ENCODE data around the gene SCAMP2. TPM values are rescaled to one million over a fixed set of nuclear protein-coding genes. Genes with fewer than 3 reads are reported as not detected.

SCAMP2 gene
- total RNA-seq, 2 experiments from 2014 or later: 77.6 to 79.5 TPM

GRCh38 chr15:74837482-74838136 is 35.6 kb downstream of the SCAMP2 start:
- Mint-ChIP-seq H3K36me3 (peaks cover 21% of the 10 kb centered on the region), H3K4me1 (ENCODE audit: low read depth) (peaks cover 17% of the 10 kb centered on the region), H3K27me3 (no peaks in the 10 kb centered on the region), H3K27ac (no peak overlapping the region), H3K4me3 (no peak overlapping the region), H3K9me3 (no peaks in the 10 kb centered on the region)
- intact Hi-C loops (cut with micrococcal nuclease): no loop called here
- no peak for DNase-seq
- CTCF ChIA-PET: interaction anchor here (2.2 to 2.9 kb wide), 4 partner anchors 11 to 67 kb away, joined by 7 to 30 read pairs (median 13); partner anchors contain the start of gene CPLX3
- POLR2A ChIA-PET: no interaction called here

DNA sequence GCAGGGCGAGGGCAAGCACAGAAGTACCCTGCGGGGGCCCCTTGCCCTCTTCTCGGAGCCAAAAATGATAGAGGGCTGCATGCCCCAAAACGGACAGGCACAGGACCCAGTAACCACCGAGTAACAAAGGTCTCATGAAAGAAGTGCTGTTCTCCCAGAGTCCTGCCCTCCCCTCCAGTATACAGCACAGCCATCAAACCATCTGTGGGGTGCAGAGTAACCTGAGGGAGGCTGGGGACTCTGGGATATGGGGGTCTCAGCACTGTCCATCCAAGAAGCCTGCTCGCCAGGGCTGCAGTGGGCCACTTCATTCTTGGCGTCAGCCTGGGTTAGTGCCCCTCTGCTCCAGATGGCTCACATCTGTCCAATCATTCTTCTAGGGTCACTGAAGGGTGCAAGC is 36.3 kb downstream of the SCAMP2 start:
- POLR2A ChIA-PET: no interaction called here
- Mint-ChIP-seq H3K4me3 (no peak overlapping the region), H3K4me1 (ENCODE audit: low read depth) (peaks cover 10% of the 10 kb centered on the region), H3K9me3 (no peaks in the 10 kb centered on the region), H3K36me3 (peaks cover 19% of the 10 kb centered on the region), H3K27me3 (no peaks in the 10 kb centered on the region), H3K27ac (no peak overlapping the region)
- DNase-seq: no peak
- CTCF ChIA-PET: interaction anchor here (1.1 to 2.9 kb wide), 5 partner anchors 10 to 66 kb away, joined by 4 to 30 read pairs (median 11); partner anchors contain the start of gene CPLX3
- intact Hi-C loops (cut with micrococcal nuclease): no loop called here

DNA sequence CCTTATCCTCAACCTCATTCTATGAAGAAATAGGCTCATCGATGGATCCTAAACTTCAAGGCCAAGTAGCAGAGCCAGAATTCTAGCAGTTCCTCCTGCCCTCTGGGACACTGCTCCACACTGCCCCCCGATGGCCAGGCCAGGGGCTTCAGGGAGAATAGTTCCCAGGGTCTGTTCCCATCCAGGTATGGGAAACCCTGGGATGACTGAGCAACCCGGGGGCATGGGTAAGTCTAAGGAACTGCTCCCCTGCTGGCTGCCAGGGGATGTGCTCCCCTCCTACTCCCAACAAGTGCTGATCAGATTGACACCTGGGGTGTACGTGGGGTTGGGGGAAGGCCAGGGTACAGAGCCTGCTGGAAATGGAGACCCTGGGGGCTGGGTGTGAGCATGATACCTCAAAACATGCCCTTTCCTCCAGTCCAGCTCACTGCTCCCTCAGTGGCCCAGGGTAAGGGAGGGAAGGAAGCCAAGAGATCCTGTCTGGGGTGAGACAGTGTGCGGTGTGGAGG is 37.8 kb downstream of the SCAMP2 start:
- Mint-ChIP-seq H3K36me3 (peaks cover 10% of the 10 kb centered on the region), H3K4me3 (no peak overlapping the region), H3K9me3 (no peaks in the 10 kb centered on the region), H3K4me1 (ENCODE audit: low read depth) (no peaks in the 10 kb centered on the region), H3K27ac (no peak overlapping the region), H3K27me3 (no peaks in the 10 kb centered on the region)
- CTCF ChIA-PET: interaction anchor here (0.8 to 2.9 kb wide), 7 partner anchors 9 to 115 kb away, joined by 3 to 30 read pairs (median 4); partner anchors contain the start of gene CPLX3
- DNase-seq: peak; percentile 70
- intact Hi-C loops (cut with micrococcal nuclease): no loop called here
- POLR2A ChIA-PET: interaction anchor here (0.5 kb wide), 1 partner anchor 91 kb away, joined by 3 read pairs; no protein-coding TSS in a partner anchor

- ChIA-PET POLR2A (no interaction called here), CTCF (interaction anchor here (1.0 to 6.1 kb wide), 7 partner anchors 26 to 68 kb away, joined by 3 to 44 read pairs (median 3); no protein-coding TSS in a partner anchor)
- Mint-ChIP-seq H3K36me3 (peaks cover 5% of the 10 kb centered on the region), H3K4me1 (ENCODE audit: low read depth) (peaks cover 11% of the 10 kb centered on the region), H3K4me3 (no peak overlapping the region), H3K27me3 (peaks cover under 1% of the 10 kb centered on the region), H3K9me3 (no peaks in the 10 kb centered on the region), H3K27ac (no peak overlapping the region)
- intact Hi-C loops (cut with micrococcal nuclease): no loop called here
- no peak for DNase-seq
Observed at GRCh38 chr15:74833376-74834107, 39.6 kb downstream of the SCAMP2 start.

- POLR2A ChIA-PET: no interaction called here
- no peak for DNase-seq
- intact Hi-C loops (cut with micrococcal nuclease): no loop called here
- Mint-ChIP-seq H3K4me1 (ENCODE audit: low read depth) (peaks cover 11% of the 10 kb centered on the region), H3K27me3 (peaks cover 6% of the 10 kb centered on the region), H3K27ac (no peak overlapping the region), H3K9me3 (no peaks in the 10 kb centered on the region), H3K4me3 (no peak overlapping the region), H3K36me3 (peaks cover 5% of the 10 kb centered on the region)
- CTCF ChIA-PET: interaction anchor here (1.0 to 6.1 kb wide), 5 partner anchors 33 to 69 kb away, joined by 3 to 44 read pairs (median 5); no protein-coding TSS in a partner anchor
Observed at GRCh38 chr15:74832826-74833225, 40.3 kb downstream of the SCAMP2 start.

- intact Hi-C loops (cut with micrococcal nuclease): no loop called here
- ChIA-PET POLR2A (interaction anchor here (0.5 kb wide), 1 partner anchor 39 kb away, joined by 4 read pairs; no protein-coding TSS in a partner anchor), CTCF (interaction anchor here (0.6 to 6.1 kb wide), 4 partner anchors 11 to 69 kb away, joined by 3 to 44 read pairs (median 6); no protein-coding TSS in a partner anchor)
- no peak for DNase-seq
- Mint-ChIP-seq H3K27ac (no peak overlapping the region), H3K27me3 (peaks cover 13% of the 10 kb centered on the region), H3K9me3 (no peaks in the 10 kb centered on the region), H3K36me3 (peaks cover 2% of the 10 kb centered on the region), H3K4me3 (no peak overlapping the region), H3K4me1 (ENCODE audit: low read depth) (peaks cover 13% of the 10 kb centered on the region)
Observed at GRCh38 chr15:74831813-74832495, 41.2 kb downstream of the SCAMP2 start.

GRCh38 chr15:74830868-74831267 is 42.3 kb downstream of the SCAMP2 start:
- Mint-ChIP-seq H3K36me3 (peaks cover 2% of the 10 kb centered on the region), H3K4me1 (ENCODE audit: low read depth) (peaks cover 14% of the 10 kb centered on the region), H3K4me3 (no peak overlapping the region), H3K27me3 (peaks cover 17% of the 10 kb centered on the region), H3K9me3 (no peaks in the 10 kb centered on the region), H3K27ac (no peak overlapping the region)
- intact Hi-C loops (cut with micrococcal nuclease): no loop called here
- CTCF ChIA-PET: interaction anchor here (0.6 to 6.1 kb wide), 6 partner anchors 10 to 70 kb away, joined by 3 to 44 read pairs (median 3); no protein-coding TSS in a partner anchor
- POLR2A ChIA-PET: no interaction called here
- no peak for DNase-seq

- DNase-seq: no peak
- Mint-ChIP-seq H3K4me1 (ENCODE audit: low read depth) (peaks cover 14% of the 10 kb centered on the region), H3K27me3 (peaks cover 17% of the 10 kb centered on the region), H3K4me3 (no peak overlapping the region), H3K36me3 (no peaks in the 10 kb centered on the region), H3K27ac (no peak overlapping the region), H3K9me3 (no peaks in the 10 kb centered on the region)
- intact Hi-C loops (cut with micrococcal nuclease): no loop called here
- ChIA-PET CTCF (interaction anchor here (1.1 to 6.1 kb wide), 5 partner anchors 12 to 196 kb away, joined by 3 to 44 read pairs (median 7); partner anchors contain the start of gene ULK3), POLR2A (interaction anchor here (0.5 kb wide), 1 partner anchor 21 kb away, joined by 3 read pairs; no protein-coding TSS in a partner anchor)
Observed at GRCh38 chr15:74829991-74830390, 43.2 kb downstream of the SCAMP2 start.

DNA sequence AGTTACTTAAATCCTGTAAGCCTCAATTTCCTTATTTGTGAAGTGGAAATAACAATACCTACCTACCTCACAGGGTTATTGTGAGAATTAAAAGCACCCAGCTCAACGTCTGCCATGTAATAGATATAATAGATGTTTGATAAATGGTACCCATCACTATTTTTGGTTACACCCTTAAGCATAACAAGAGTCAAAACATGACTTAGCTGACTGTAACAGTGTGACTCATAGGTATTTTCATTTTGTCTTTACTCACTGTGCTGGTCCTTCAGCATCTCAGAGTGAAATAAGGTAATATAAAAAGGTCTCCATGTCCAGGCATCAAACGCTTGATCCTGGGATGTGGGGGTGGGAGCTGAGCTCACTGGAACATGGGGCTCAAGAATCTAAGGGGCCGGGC is 43.7 kb downstream of the SCAMP2 start:
- CTCF ChIA-PET: interaction anchor here (0.7 to 6.1 kb wide), 6 partner anchors 13 to 196 kb away, joined by 3 to 44 read pairs (median 7); partner anchors contain the start of gene ULK3
- no peaks in the 10 kb centered on the region for H3K36me3 Mint-ChIP-seq
- DNase-seq: no peak
- H3K27me3 Mint-ChIP-seq: peaks cover 17% of the 10 kb centered on the region
- POLR2A ChIA-PET: interaction anchor here (0.6 to 1.0 kb wide), 3 partner anchors 13 to 43 kb away, joined by 3 read pairs; partner anchors contain the start of gene ULK3
- H3K27ac Mint-ChIP-seq: no peak overlapping the region
- no peak overlapping the region for H3K4me3 Mint-ChIP-seq
- no peaks in the 10 kb centered on the region for H3K9me3 Mint-ChIP-seq
- intact Hi-C loops (cut with micrococcal nuclease): no loop called here
- peaks cover 14% of the 10 kb centered on the region for H3K4me1 Mint-ChIP-seq (ENCODE audit: low read depth)

DNA sequence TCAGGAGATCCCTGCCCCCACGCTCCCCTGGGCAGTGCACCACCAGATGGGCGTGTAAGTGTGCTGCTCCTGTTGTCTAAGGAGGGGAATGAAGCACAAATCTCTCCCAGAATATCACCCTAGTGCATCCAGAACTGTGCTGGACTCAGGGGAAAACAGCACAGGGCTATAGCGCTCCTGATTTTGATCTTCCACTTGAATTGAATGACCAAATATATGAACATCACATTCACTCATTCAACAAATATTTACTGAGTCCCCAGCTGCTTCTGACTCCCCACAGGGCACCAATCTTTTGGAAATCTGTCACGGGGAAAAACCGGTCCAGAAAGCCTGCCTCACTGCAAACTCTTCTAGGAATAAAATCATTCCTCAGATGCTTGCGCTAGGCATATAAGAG is 44.3 kb downstream of the SCAMP2 start:
- no peaks in the 10 kb centered on the region for H3K9me3 Mint-ChIP-seq
- intact Hi-C loops (cut with micrococcal nuclease): no loop called here
- DNase-seq: no peak
- H3K27me3 Mint-ChIP-seq: peaks cover 17% of the 10 kb centered on the region
- ChIA-PET POLR2A (interaction anchor here (0.6 to 1.0 kb wide), 3 partner anchors 13 to 43 kb away, joined by 3 read pairs; partner anchors contain the start of gene ULK3), CTCF (interaction anchor here (0.7 to 6.1 kb wide), 4 partner anchors 14 to 77 kb away, joined by 3 to 44 read pairs (median 7); partner anchors contain the start of gene ULK3)
- no peak overlapping the region for H3K4me3 Mint-ChIP-seq
- no peaks in the 10 kb centered on the region for H3K36me3 Mint-ChIP-seq
- H3K27ac Mint-ChIP-seq: no peak overlapping the region
- H3K4me1 Mint-ChIP-seq (ENCODE audit: low read depth): peaks cover 14% of the 10 kb centered on the region

- Mint-ChIP-seq H3K9me3 (no peaks in the 10 kb centered on the region), H3K4me1 (ENCODE audit: low read depth) (peaks cover 14% of the 10 kb centered on the region), H3K36me3 (no peaks in the 10 kb centered on the region), H3K4me3 (no peak overlapping the region), H3K27me3 (peaks cover 17% of the 10 kb centered on the region), H3K27ac (no peak overlapping the region)
- ChIA-PET POLR2A (interaction anchor here (0.7 kb wide), 1 partner anchor 647 kb away, joined by 3 read pairs; no protein-coding TSS in a partner anchor), CTCF (interaction anchor here (1.0 to 2.5 kb wide), 6 partner anchors 9 to 79 kb away, joined by 3 to 11 read pairs (median 5); partner anchors contain the start of genes FAM219B and ULK3)
- DNase-seq: no peak
- intact Hi-C loops (cut with micrococcal nuclease): no loop called here
Observed at GRCh38 chr15:74827614-74828013, 45.6 kb downstream of the SCAMP2 start.

Measured in activated CD4-positive, alpha-beta memory T cell treated with anti-CD3 and anti-CD28 coated beads for 36 hours (primary cell).